ENCODE results near the gene CD69. TPM values are rescaled to one million over a fixed set of nuclear protein-coding genes. Genes with fewer than 3 reads are reported as not detected.
"Not testable (repeated sequence)": the region's sequence is repeated elsewhere in the genome, so short reads cannot be mapped to it uniquely, and the experiment has no call there.

The CD69 gene
- total RNA-seq, 1 donor from 2014 or later, result 0.24 TPM

GRCh38 chr12:9729082-9729481 lies 31.6 kb downstream of the CD69 start:
- intact Hi-C loops (cut with DNase I), result no loop called here
- DNase-seq (ENCODE audit: low spot score), result no peak

- DNase-seq (ENCODE audit: low spot score), result no peak
- intact Hi-C loops (cut with DNase I), result no loop called here
Measured at GRCh38 chr12:9727813-9728212, 32.9 kb downstream of the CD69 start.

GRCh38 chr12:9725213-9725870 lies 35.4 kb downstream of the CD69 start:
- intact Hi-C loops (cut with DNase I), result no loop called here
- no peak for DNase-seq (ENCODE audit: low spot score)

GRCh38 chr12:9724023-9724422 lies 36.7 kb downstream of the CD69 start:
- intact Hi-C loops (cut with DNase I), result no loop called here

GRCh38 chr12:9721394-9722092 lies 39.2 kb downstream of the CD69 start:
- intact Hi-C loops (cut with DNase I), result no loop called here
- DNase-seq (ENCODE audit: low spot score), result no peak

More at GRCh38 chr12:9724023-9724422, 36.7 kb downstream of the CD69 start:
- DNase-seq (ENCODE audit: low spot score), result no peak

GRCh38 chr12:9719790-9720189 lies 40.9 kb downstream of the CD69 start:
- intact Hi-C loops (cut with DNase I), result no loop called here
- DNase-seq (ENCODE audit: low spot score), result no peak

GRCh38 chr12:9718968-9719367 lies 41.7 kb downstream of the CD69 start:
- intact Hi-C loops (cut with DNase I), result no loop called here
- DNase-seq (ENCODE audit: low spot score), result no peak

GRCh38 chr12:9717070-9717925 lies 43.4 kb downstream of the CD69 start:
- no peak for DNase-seq (ENCODE audit: low spot score)
- intact Hi-C loops (cut with DNase I), result no loop called here

- DNase-seq (ENCODE audit: low spot score); intact Hi-C loops (cut with DNase I): not testable (repeated sequence)
Measured at GRCh38 chr12:9713032-9713558, 47.6 kb downstream of the CD69 start.

GRCh38 chr12:9711664-9712063 lies 49.0 kb downstream of the CD69 start:
- no peak for DNase-seq (ENCODE audit: low spot score)
- intact Hi-C loops (cut with DNase I), result no loop called here

- intact Hi-C loops (cut with DNase I), result no loop called here
- no peak for DNase-seq (ENCODE audit: low spot score)
Measured at GRCh38 chr12:9710584-9711375, 49.9 kb downstream of the CD69 start.

GRCh38 chr12:9708853-9709252 lies 51.8 kb downstream of the CD69 start:
- no peak for DNase-seq (ENCODE audit: low spot score)
- intact Hi-C loops (cut with DNase I), result loop anchor here (2.0 to 5.0 kb wide), 2 partner anchors 74 to 377 kb away; no protein-coding TSS in a partner anchor

- no peak for DNase-seq (ENCODE audit: low spot score)
- intact Hi-C loops (cut with DNase I), result loop anchor here (2.0 to 5.0 kb wide), 2 partner anchors 73 to 376 kb away; no protein-coding TSS in a partner anchor
Measured at GRCh38 chr12:9707864-9708808, 52.6 kb downstream of the CD69 start.

- no peak for DNase-seq (ENCODE audit: low spot score)
- intact Hi-C loops (cut with DNase I), result loop anchor here (5.0 kb wide), 1 partner anchor 375 kb away; no protein-coding TSS in a partner anchor
Measured at GRCh38 chr12:9707356-9707755, 53.3 kb downstream of the CD69 start.

- no peak for DNase-seq (ENCODE audit: low spot score)
- intact Hi-C loops (cut with DNase I), result loop anchor here (5.0 kb wide), 1 partner anchor 374 kb away; no protein-coding TSS in a partner anchor
Measured at GRCh38 chr12:9706086-9706685, 54.5 kb downstream of the CD69 start.

- not testable (repeated sequence) for DNase-seq (ENCODE audit: low spot score)
- intact Hi-C loops (cut with DNase I), result loop anchor here (5.0 kb wide), 1 partner anchor 57 kb away; no protein-coding TSS in a partner anchor
Measured at GRCh38 chr12:9704561-9704960, 56.1 kb downstream of the CD69 start.

All from cardiac septum (tissue), 1 donor.